Tibial nerve (tissue), 3 donors: ENCODE measurements around the gene TXNL4A.

Experiments
- POLR2A ChIP-seq, 2 donors: fragments of 450-650 bp; IDR thresholded peaks; one replicate each; pipeline ENCODE4 v1.6.1; 2017; ENCODE audit warnings: antibody characterized with exemption in 2 of 2, mild to moderate bottlenecking in 2 of 2, moderate library complexity in 2 of 2
- TF ChIP-seq, protein P1 (sequence below), 5 experiments: fragments of 200-600 bp in 3 of 5; fragments of 450-650 bp in 2 of 5; sonication (generic) in 3 of 5; IDR thresholded peaks; one replicate each; pipeline ENCODE4 v1.5.1; 2016 to 2019; ENCODE audit warnings: antibody characterized with exemption in 5 of 5, mild to moderate bottlenecking in 3 of 5, moderate library complexity in 2 of 5

DNA sequence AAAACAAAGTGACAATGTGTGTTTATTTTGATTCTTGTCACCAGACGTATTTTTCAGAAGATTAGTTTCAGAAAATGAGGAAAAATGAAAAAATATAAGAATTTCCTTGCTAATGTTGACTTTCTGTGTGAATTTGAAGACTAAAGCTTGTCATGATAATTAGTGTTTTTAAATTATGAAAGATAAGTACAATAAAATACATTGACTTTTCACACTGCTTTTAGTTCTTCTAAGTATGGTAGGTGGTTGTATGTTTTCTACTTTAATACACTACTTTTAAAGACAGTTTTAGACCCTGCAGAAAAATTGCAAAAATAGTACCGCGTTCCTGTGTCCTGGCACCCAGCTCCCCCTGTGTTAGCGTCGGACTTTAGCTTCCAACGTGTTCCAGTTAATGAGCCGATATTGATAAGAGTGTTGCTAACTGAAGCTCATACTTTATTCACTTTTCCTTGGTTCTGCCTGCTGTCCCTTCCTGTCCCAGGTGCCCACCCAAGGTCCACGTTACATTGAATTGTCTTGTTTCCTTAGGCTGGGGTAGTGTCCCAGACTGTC is 46.6 kb upstream of the TXNL4A start:
- TF ChIP-seq, protein P1, sequence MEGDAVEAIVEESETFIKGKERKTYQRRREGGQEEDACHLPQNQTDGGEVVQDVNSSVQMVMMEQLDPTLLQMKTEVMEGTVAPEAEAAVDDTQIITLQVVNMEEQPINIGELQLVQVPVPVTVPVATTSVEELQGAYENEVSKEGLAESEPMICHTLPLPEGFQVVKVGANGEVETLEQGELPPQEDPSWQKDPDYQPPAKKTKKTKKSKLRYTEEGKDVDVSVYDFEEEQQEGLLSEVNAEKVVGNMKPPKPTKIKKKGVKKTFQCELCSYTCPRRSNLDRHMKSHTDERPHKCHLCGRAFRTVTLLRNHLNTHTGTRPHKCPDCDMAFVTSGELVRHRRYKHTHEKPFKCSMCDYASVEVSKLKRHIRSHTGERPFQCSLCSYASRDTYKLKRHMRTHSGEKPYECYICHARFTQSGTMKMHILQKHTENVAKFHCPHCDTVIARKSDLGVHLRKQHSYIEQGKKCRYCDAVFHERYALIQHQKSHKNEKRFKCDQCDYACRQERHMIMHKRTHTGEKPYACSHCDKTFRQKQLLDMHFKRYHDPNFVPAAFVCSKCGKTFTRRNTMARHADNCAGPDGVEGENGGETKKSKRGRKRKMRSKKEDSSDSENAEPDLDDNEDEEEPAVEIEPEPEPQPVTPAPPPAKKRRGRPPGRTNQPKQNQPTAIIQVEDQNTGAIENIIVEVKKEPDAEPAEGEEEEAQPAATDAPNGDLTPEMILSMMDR (IDR thresholded peaks at IDR 0.05) = peak in 1 of 5 experiments; percentile 4
- no peak for TF ChIP-seq POLR2A (IDR thresholded peaks at IDR 0.05)
